ENCODE data around the gene COCH. TPM values are rescaled to one million over a fixed set of nuclear protein-coding genes. Genes with fewer than 3 reads are reported as not detected.

Gene COCH
- total RNA-seq, 1 experiment from 2014 or later, result 9.4 TPM

DNA sequence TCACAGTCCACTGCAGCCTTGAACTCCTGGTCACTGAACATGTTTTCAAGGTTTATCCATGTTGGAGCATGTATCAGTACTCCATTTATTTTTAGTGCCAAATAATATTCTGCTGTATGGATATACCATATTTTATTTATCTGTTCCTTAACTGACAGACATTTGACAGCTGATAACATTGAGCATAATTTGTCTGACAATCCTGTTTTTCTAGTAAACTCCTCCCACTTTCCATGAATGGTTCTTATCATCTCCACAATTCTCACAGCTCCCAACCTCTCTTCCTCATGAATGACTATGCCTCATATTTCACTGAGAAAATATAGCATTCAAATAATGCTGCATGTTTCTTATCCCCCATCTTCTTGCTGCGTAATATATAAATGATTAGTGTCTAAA is 33.3 kb downstream of the COCH start (continued):
- TF ChIP-seq NFATC4 (CRISPR knock-in tag; IDR thresholded peaks at IDR 0.05), result no peak
- TF ChIP-seq ZNF671 (CRISPR knock-in tag; IDR thresholded peaks at IDR 0.05), result no peak
- TF ChIP-seq, protein P1, sequence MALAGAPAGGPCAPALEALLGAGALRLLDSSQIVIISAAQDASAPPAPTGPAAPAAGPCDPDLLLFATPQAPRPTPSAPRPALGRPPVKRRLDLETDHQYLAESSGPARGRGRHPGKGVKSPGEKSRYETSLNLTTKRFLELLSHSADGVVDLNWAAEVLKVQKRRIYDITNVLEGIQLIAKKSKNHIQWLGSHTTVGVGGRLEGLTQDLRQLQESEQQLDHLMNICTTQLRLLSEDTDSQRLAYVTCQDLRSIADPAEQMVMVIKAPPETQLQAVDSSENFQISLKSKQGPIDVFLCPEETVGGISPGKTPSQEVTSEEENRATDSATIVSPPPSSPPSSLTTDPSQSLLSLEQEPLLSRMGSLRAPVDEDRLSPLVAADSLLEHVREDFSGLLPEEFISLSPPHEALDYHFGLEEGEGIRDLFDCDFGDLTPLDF (CRISPR knock-in tag; IDR thresholded peaks at IDR 0.05), result no peak
- TF ChIP-seq, protein P2, sequence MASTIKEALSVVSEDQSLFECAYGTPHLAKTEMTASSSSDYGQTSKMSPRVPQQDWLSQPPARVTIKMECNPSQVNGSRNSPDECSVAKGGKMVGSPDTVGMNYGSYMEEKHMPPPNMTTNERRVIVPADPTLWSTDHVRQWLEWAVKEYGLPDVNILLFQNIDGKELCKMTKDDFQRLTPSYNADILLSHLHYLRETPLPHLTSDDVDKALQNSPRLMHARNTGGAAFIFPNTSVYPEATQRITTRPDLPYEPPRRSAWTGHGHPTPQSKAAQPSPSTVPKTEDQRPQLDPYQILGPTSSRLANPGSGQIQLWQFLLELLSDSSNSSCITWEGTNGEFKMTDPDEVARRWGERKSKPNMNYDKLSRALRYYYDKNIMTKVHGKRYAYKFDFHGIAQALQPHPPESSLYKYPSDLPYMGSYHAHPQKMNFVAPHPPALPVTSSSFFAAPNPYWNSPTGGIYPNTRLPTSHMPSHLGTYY (CRISPR knock-in tag; IDR thresholded peaks at IDR 0.05), result no peak
- TF ChIP-seq, protein P3, sequence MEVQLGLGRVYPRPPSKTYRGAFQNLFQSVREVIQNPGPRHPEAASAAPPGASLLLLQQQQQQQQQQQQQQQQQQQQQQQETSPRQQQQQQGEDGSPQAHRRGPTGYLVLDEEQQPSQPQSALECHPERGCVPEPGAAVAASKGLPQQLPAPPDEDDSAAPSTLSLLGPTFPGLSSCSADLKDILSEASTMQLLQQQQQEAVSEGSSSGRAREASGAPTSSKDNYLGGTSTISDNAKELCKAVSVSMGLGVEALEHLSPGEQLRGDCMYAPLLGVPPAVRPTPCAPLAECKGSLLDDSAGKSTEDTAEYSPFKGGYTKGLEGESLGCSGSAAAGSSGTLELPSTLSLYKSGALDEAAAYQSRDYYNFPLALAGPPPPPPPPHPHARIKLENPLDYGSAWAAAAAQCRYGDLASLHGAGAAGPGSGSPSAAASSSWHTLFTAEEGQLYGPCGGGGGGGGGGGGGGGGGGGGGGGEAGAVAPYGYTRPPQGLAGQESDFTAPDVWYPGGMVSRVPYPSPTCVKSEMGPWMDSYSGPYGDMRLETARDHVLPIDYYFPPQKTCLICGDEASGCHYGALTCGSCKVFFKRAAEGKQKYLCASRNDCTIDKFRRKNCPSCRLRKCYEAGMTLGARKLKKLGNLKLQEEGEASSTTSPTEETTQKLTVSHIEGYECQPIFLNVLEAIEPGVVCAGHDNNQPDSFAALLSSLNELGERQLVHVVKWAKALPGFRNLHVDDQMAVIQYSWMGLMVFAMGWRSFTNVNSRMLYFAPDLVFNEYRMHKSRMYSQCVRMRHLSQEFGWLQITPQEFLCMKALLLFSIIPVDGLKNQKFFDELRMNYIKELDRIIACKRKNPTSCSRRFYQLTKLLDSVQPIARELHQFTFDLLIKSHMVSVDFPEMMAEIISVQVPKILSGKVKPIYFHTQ (CRISPR knock-in tag; IDR thresholded peaks at IDR 0.05), result no peak

DNA sequence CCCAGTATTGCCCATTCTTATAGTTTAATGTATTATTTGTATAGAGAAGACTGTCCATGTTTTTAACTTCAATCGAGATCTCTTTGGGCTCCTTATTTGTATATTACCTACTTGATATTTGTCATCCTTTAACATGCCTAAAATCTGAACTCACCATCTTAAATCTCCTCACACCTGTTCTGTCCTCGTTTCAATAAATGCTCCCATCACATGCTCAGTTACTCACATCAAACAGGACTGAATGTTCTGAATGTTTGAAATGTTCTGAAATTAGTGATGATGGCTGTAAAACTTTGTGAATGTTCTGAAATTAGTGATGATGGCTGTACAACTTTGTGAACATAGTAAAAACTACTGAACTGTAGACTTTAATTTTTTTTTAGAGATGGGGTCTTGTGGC is 34.5 kb downstream of the COCH start:
- H3K36me3 Mint-ChIP-seq, result peaks cover 21% of the 10 kb centered on the region
- no peak for DNase-seq (ENCODE audit: low spot score)
- no peak overlapping the region for H3K27ac Mint-ChIP-seq
- ATAC-seq, result no peak
- H3K27me3 Mint-ChIP-seq (ENCODE audit: low read depth), result no peaks in the 10 kb centered on the region
- H3K4me3 Mint-ChIP-seq, result no peak overlapping the region
- H3K9me3 Mint-ChIP-seq, result no peaks in the 10 kb centered on the region
- H3K4me1 Mint-ChIP-seq, result no peaks in the 10 kb centered on the region
- POLR2A ChIA-PET, result no interaction called here
- CTCF ChIA-PET, result no interaction called here
- no peak for TF ChIP-seq ZNF317 (CRISPR knock-in tag; IDR thresholded peaks at IDR 0.05; ENCODE audit: borderline replicate concordance, low read depth)
- TF ChIP-seq, protein P4, sequence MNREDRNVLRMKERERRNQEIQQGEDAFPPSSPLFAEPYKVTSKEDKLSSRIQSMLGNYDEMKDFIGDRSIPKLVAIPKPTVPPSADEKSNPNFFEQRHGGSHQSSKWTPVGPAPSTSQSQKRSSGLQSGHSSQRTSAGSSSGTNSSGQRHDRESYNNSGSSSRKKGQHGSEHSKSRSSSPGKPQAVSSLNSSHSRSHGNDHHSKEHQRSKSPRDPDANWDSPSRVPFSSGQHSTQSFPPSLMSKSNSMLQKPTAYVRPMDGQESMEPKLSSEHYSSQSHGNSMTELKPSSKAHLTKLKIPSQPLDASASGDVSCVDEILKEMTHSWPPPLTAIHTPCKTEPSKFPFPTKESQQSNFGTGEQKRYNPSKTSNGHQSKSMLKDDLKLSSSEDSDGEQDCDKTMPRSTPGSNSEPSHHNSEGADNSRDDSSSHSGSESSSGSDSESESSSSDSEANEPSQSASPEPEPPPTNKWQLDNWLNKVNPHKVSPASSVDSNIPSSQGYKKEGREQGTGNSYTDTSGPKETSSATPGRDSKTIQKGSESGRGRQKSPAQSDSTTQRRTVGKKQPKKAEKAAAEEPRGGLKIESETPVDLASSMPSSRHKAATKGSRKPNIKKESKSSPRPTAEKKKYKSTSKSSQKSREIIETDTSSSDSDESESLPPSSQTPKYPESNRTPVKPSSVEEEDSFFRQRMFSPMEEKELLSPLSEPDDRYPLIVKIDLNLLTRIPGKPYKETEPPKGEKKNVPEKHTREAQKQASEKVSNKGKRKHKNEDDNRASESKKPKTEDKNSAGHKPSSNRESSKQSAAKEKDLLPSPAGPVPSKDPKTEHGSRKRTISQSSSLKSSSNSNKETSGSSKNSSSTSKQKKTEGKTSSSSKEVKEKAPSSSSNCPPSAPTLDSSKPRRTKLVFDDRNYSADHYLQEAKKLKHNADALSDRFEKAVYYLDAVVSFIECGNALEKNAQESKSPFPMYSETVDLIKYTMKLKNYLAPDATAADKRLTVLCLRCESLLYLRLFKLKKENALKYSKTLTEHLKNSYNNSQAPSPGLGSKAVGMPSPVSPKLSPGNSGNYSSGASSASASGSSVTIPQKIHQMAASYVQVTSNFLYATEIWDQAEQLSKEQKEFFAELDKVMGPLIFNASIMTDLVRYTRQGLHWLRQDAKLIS (CRISPR knock-in tag; IDR thresholded peaks at IDR 0.05; ENCODE audit: borderline replicate concordance), result no peak
- TF ChIP-seq, protein P5, sequence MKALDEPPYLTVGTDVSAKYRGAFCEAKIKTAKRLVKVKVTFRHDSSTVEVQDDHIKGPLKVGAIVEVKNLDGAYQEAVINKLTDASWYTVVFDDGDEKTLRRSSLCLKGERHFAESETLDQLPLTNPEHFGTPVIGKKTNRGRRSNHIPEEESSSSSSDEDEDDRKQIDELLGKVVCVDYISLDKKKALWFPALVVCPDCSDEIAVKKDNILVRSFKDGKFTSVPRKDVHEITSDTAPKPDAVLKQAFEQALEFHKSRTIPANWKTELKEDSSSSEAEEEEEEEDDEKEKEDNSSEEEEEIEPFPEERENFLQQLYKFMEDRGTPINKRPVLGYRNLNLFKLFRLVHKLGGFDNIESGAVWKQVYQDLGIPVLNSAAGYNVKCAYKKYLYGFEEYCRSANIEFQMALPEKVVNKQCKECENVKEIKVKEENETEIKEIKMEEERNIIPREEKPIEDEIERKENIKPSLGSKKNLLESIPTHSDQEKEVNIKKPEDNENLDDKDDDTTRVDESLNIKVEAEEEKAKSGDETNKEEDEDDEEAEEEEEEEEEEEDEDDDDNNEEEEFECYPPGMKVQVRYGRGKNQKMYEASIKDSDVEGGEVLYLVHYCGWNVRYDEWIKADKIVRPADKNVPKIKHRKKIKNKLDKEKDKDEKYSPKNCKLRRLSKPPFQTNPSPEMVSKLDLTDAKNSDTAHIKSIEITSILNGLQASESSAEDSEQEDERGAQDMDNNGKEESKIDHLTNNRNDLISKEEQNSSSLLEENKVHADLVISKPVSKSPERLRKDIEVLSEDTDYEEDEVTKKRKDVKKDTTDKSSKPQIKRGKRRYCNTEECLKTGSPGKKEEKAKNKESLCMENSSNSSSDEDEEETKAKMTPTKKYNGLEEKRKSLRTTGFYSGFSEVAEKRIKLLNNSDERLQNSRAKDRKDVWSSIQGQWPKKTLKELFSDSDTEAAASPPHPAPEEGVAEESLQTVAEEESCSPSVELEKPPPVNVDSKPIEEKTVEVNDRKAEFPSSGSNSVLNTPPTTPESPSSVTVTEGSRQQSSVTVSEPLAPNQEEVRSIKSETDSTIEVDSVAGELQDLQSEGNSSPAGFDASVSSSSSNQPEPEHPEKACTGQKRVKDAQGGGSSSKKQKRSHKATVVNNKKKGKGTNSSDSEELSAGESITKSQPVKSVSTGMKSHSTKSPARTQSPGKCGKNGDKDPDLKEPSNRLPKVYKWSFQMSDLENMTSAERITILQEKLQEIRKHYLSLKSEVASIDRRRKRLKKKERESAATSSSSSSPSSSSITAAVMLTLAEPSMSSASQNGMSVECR (CRISPR knock-in tag; IDR thresholded peaks at IDR 0.05; ENCODE audit: borderline replicate concordance), result no peak
- TF ChIP-seq, protein P6, sequence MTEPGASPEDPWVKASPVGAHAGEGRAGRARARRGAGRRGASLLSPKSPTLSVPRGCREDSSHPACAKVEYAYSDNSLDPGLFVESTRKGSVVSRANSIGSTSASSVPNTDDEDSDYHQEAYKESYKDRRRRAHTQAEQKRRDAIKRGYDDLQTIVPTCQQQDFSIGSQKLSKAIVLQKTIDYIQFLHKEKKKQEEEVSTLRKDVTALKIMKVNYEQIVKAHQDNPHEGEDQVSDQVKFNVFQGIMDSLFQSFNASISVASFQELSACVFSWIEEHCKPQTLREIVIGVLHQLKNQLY (CRISPR knock-in tag; IDR thresholded peaks at IDR 0.05), result no peak
- TF ChIP-seq ZNF219 (CRISPR knock-in tag; IDR thresholded peaks at IDR 0.05; ENCODE audit: borderline replicate concordance), result no peak
- no peak for TF ChIP-seq NFYB (CRISPR knock-in tag; conservative IDR thresholded peaks at IDR 0.05; ENCODE audit: low read depth)
- no peak for TF ChIP-seq CREB1 (CRISPR knock-in tag; IDR thresholded peaks at IDR 0.05)
- no peak for TF ChIP-seq CBFB (CRISPR knock-in tag; IDR thresholded peaks at IDR 0.05; ENCODE audit: low read depth)
- TF ChIP-seq, protein P7, sequence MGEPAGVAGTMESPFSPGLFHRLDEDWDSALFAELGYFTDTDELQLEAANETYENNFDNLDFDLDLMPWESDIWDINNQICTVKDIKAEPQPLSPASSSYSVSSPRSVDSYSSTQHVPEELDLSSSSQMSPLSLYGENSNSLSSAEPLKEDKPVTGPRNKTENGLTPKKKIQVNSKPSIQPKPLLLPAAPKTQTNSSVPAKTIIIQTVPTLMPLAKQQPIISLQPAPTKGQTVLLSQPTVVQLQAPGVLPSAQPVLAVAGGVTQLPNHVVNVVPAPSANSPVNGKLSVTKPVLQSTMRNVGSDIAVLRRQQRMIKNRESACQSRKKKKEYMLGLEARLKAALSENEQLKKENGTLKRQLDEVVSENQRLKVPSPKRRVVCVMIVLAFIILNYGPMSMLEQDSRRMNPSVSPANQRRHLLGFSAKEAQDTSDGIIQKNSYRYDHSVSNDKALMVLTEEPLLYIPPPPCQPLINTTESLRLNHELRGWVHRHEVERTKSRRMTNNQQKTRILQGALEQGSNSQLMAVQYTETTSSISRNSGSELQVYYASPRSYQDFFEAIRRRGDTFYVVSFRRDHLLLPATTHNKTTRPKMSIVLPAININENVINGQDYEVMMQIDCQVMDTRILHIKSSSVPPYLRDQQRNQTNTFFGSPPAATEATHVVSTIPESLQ (CRISPR knock-in tag; IDR thresholded peaks at IDR 0.05), result no peak
- no peak for TF ChIP-seq ZNF416 (CRISPR knock-in tag; IDR thresholded peaks at IDR 0.05)
- TF ChIP-seq PRRX2 (CRISPR knock-in tag; IDR thresholded peaks at IDR 0.05), result no peak
- TF ChIP-seq, protein P8, sequence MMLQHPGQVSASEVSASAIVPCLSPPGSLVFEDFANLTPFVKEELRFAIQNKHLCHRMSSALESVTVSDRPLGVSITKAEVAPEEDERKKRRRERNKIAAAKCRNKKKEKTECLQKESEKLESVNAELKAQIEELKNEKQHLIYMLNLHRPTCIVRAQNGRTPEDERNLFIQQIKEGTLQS (CRISPR knock-in tag; conservative IDR thresholded peaks at IDR 0.05), result no peak
- no peak for TF ChIP-seq ZNF232 (CRISPR knock-in tag; IDR thresholded peaks at IDR 0.05)

Measured in WTC11 (cell line).